ENCODE data around the gene RTL10. TPM values are rescaled to one million over a fixed set of nuclear protein-coding genes. Genes with fewer than 3 reads are reported as not detected.

Gene RTL10
- 13.0 TPM for total RNA-seq

- FAIRE-seq, result no peak
- DNase-seq (ENCODE audit: low spot score in 2 of 2), result peak; percentile 95 to 98
Observed at GRCh38 chr22:19854778-19855503, at the start of gene RTL10, which contains the start of gene GNB1L. RTL10 (minus strand) TSS chr22:19854874; CDS start chr22:19852261, 2,613 bp downstream. GNB1L (minus strand) TSS chr22:19854874; CDS start chr22:19821355, 33,519 bp downstream.

- no peak for DNase-seq (ENCODE audit: low spot score in 2 of 2)
- no peak for FAIRE-seq
Observed at GRCh38 chr22:19904174-19904856, 49.6 kb upstream of the RTL10 start.

- DNase-seq (ENCODE audit: low spot score in 2 of 2) (no peak), FAIRE-seq (no peak)
Observed at GRCh38 chr22:19903513-19903912, 48.8 kb upstream of the RTL10 start.

GRCh38 chr22:19903031-19903430, 48.4 kb upstream of the RTL10 start:
- FAIRE-seq, result no peak
- DNase-seq (ENCODE audit: low spot score in 2 of 2), result no peak

- no peak for FAIRE-seq
- no peak for DNase-seq (ENCODE audit: low spot score in 2 of 2)
Observed at GRCh38 chr22:19902245-19902715, 47.6 kb upstream of the RTL10 start.

- no peak for FAIRE-seq
Observed at GRCh38 chr22:19901577-19902244, 47.0 kb upstream of the RTL10 start.

GRCh38 chr22:19900707-19901436, 46.2 kb upstream of the RTL10 start:
- FAIRE-seq (no peak), DNase-seq (ENCODE audit: low spot score in 2 of 2) (no peak)

More at GRCh38 chr22:19901577-19902244, 47.0 kb upstream of the RTL10 start:
- no peak for DNase-seq (ENCODE audit: low spot score in 2 of 2)

GRCh38 chr22:19898831-19899567, 44.3 kb upstream of the RTL10 start:
- DNase-seq (ENCODE audit: low spot score in 2 of 2), result no peak
- no peak for FAIRE-seq

GRCh38 chr22:19898145-19898544, 43.5 kb upstream of the RTL10 start:
- no peak for DNase-seq (ENCODE audit: low spot score in 2 of 2)
- FAIRE-seq, result no peak

- FAIRE-seq, result no peak
- DNase-seq (ENCODE audit: low spot score in 2 of 2), result no peak
Observed at GRCh38 chr22:19897726-19898125, 43.1 kb upstream of the RTL10 start.

GRCh38 chr22:19896665-19897355, 42.1 kb upstream of the RTL10 start:
- FAIRE-seq, result no peak

GRCh38 chr22:19895160-19895849, 40.6 kb upstream of the RTL10 start:
- FAIRE-seq (no peak), DNase-seq (ENCODE audit: low spot score in 2 of 2) (no peak)

More at GRCh38 chr22:19896665-19897355, 42.1 kb upstream of the RTL10 start:
- peak in 1 of 2 donors; percentile 51 for DNase-seq (ENCODE audit: low spot score in 2 of 2)

GRCh38 chr22:19893363-19893762, 38.7 kb upstream of the RTL10 start:
- DNase-seq (ENCODE audit: low spot score in 2 of 2), result no peak
- no peak for FAIRE-seq

- no peak for DNase-seq (ENCODE audit: low spot score in 2 of 2)
- no peak for FAIRE-seq
Observed at GRCh38 chr22:19892925-19893324, 38.3 kb upstream of the RTL10 start.

GRCh38 chr22:19892257-19892879, 37.7 kb upstream of the RTL10 start:
- DNase-seq (ENCODE audit: low spot score in 2 of 2) (no peak), FAIRE-seq (no peak)

- peak in 1 of 2 donors; percentile 57 for DNase-seq (ENCODE audit: low spot score in 2 of 2)
- no peak for FAIRE-seq
Observed at GRCh38 chr22:19891317-19892256, 36.9 kb upstream of the RTL10 start.

Data from frontal cortex (tissue), 4 donors.